Measurements from ENCODE around the gene UBE2D2. TPM values are rescaled to one million over a fixed set of nuclear protein-coding genes. Genes with fewer than 3 reads are reported as not detected.

Gene UBE2D2
- total and polyA plus RNA-seq, 2 of the 13 experiments (the other 11 are each of a cell fraction or from before 2014, with no cell fraction given), result 79.1 to 109 TPM

DNA sequence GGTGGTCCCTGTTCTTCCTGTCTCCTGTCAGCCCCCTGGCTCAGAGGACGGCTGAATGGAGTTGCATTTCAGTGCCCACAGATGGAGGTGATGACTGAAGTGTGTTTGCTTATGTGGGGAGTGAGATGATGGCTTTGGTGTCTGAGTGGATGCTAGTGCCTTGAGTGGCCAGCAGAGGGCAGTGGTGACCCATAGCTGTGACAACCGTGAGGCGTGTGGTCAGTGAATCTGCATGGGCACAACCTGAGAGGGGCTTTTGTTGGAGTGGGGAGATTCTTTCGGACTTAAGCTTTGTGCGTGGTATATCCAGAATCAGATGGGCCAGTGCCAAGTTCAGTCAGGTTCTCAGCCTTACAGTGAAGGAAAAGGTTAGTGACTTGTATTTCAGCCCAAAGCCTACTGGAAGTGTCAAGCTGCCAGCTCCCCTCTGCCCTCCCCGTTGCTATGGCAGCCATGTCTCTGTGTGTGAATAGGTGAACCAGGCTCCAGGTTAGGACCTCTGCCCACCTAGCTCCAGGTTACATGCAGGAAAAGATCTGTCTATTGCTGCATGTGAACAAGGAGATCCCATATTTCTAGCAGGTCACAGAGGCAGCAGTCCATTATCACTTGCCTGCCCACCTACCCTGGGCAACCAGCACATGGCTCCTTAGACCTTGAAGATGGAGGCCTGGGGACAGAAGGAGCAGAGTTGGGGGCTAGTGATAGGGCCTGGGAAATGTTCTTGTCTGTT lies 72.3 kb downstream of the UBE2D2 start (continued):
- peak; percentile 59; the same call in 1 of the 2 replicates for TF ChIP-seq MIER2 (CRISPR knock-in tag; IDR thresholded peaks at IDR 0.05)
- TF ChIP-seq, protein P1, sequence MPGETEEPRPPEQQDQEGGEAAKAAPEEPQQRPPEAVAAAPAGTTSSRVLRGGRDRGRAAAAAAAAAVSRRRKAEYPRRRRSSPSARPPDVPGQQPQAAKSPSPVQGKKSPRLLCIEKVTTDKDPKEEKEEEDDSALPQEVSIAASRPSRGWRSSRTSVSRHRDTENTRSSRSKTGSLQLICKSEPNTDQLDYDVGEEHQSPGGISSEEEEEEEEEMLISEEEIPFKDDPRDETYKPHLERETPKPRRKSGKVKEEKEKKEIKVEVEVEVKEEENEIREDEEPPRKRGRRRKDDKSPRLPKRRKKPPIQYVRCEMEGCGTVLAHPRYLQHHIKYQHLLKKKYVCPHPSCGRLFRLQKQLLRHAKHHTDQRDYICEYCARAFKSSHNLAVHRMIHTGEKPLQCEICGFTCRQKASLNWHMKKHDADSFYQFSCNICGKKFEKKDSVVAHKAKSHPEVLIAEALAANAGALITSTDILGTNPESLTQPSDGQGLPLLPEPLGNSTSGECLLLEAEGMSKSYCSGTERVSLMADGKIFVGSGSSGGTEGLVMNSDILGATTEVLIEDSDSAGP (CRISPR knock-in tag; IDR thresholded peaks at IDR 0.05; ENCODE audit: borderline replicate concordance), result peak; percentile 15
- TF ChIP-seq ZNF335 (CRISPR knock-in tag; IDR thresholded peaks at IDR 0.05), result 0 out of 2 replicates have a peak, but pooled peaks have one; percentile 40
- TF ChIP-seq, protein P2, sequence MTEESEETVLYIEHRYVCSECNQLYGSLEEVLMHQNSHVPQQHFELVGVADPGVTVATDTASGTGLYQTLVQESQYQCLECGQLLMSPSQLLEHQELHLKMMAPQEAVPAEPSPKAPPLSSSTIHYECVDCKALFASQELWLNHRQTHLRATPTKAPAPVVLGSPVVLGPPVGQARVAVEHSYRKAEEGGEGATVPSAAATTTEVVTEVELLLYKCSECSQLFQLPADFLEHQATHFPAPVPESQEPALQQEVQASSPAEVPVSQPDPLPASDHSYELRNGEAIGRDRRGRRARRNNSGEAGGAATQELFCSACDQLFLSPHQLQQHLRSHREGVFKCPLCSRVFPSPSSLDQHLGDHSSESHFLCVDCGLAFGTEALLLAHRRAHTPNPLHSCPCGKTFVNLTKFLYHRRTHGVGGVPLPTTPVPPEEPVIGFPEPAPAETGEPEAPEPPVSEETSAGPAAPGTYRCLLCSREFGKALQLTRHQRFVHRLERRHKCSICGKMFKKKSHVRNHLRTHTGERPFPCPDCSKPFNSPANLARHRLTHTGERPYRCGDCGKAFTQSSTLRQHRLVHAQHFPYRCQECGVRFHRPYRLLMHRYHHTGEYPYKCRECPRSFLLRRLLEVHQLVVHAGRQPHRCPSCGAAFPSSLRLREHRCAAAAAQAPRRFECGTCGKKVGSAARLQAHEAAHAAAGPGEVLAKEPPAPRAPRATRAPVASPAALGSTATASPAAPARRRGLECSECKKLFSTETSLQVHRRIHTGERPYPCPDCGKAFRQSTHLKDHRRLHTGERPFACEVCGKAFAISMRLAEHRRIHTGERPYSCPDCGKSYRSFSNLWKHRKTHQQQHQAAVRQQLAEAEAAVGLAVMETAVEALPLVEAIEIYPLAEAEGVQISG (CRISPR knock-in tag; IDR thresholded peaks at IDR 0.05), result 0 out of 2 replicates have a peak, but pooled peaks have one; percentile 44
- TF ChIP-seq SALL1 (CRISPR knock-in tag; IDR thresholded peaks at IDR 0.05), result peak; percentile 39; the same call in 1 of the 2 replicates
- peak; percentile 15; the same call in 1 of the 2 replicates for TF ChIP-seq MED1 (CRISPR knock-in tag; IDR thresholded peaks at IDR 0.05)
- TF ChIP-seq RFX1 (IDR thresholded peaks at IDR 0.05), result peak; percentile 36; the same call in 1 of the 2 replicates
- no peak for TF ChIP-seq NR2F6 (IDR thresholded peaks at IDR 0.05)
- peak; percentile 19; the same call in 1 of the 2 replicates for TF ChIP-seq NR2F6 (CRISPR knock-in tag; IDR thresholded peaks at IDR 0.05)
- 0 out of 2 replicates have a peak, but pooled peaks have one; percentile 29 for TF ChIP-seq CCDC6 (CRISPR knock-in tag; IDR thresholded peaks at IDR 0.05)
- TF ChIP-seq, protein P3, sequence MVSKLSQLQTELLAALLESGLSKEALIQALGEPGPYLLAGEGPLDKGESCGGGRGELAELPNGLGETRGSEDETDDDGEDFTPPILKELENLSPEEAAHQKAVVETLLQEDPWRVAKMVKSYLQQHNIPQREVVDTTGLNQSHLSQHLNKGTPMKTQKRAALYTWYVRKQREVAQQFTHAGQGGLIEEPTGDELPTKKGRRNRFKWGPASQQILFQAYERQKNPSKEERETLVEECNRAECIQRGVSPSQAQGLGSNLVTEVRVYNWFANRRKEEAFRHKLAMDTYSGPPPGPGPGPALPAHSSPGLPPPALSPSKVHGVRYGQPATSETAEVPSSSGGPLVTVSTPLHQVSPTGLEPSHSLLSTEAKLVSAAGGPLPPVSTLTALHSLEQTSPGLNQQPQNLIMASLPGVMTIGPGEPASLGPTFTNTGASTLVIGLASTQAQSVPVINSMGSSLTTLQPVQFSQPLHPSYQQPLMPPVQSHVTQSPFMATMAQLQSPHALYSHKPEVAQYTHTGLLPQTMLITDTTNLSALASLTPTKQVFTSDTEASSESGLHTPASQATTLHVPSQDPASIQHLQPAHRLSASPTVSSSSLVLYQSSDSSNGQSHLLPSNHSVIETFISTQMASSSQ (IDR thresholded peaks at IDR 0.05; ENCODE audit: low read depth), result no peak
- TF ChIP-seq, protein P3 (CRISPR knock-in tag; IDR thresholded peaks at IDR 0.05; ENCODE audit: borderline replicate concordance), result no peak; the same call in 1 of the 2 replicates
- no peak for TF ChIP-seq SIX4 (CRISPR knock-in tag; IDR thresholded peaks at IDR 0.05)
- peak; percentile 23; the same call in 1 of the 2 replicates for TF ChIP-seq ZNF629 (CRISPR knock-in tag; conservative IDR thresholded peaks at IDR 0.05)
- TF ChIP-seq SAP130 (CRISPR knock-in tag; IDR thresholded peaks at IDR 0.05; ENCODE audit: low read depth), result peak; percentile 61
- TF ChIP-seq ZSCAN9 (CRISPR knock-in tag; IDR thresholded peaks at IDR 0.05; ENCODE audit: borderline replicate concordance), result 0 out of 2 replicates have a peak, but pooled peaks have one; percentile 43
- TF ChIP-seq, protein P4, sequence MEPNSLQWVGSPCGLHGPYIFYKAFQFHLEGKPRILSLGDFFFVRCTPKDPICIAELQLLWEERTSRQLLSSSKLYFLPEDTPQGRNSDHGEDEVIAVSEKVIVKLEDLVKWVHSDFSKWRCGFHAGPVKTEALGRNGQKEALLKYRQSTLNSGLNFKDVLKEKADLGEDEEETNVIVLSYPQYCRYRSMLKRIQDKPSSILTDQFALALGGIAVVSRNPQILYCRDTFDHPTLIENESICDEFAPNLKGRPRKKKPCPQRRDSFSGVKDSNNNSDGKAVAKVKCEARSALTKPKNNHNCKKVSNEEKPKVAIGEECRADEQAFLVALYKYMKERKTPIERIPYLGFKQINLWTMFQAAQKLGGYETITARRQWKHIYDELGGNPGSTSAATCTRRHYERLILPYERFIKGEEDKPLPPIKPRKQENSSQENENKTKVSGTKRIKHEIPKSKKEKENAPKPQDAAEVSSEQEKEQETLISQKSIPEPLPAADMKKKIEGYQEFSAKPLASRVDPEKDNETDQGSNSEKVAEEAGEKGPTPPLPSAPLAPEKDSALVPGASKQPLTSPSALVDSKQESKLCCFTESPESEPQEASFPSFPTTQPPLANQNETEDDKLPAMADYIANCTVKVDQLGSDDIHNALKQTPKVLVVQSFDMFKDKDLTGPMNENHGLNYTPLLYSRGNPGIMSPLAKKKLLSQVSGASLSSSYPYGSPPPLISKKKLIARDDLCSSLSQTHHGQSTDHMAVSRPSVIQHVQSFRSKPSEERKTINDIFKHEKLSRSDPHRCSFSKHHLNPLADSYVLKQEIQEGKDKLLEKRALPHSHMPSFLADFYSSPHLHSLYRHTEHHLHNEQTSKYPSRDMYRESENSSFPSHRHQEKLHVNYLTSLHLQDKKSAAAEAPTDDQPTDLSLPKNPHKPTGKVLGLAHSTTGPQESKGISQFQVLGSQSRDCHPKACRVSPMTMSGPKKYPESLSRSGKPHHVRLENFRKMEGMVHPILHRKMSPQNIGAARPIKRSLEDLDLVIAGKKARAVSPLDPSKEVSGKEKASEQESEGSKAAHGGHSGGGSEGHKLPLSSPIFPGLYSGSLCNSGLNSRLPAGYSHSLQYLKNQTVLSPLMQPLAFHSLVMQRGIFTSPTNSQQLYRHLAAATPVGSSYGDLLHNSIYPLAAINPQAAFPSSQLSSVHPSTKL (CRISPR knock-in tag; IDR thresholded peaks at IDR 0.05), result 0 out of 2 replicates have a peak, but pooled peaks have one; percentile 20
- no peak for TF ChIP-seq STAT5B (CRISPR knock-in tag; IDR thresholded peaks at IDR 0.05)
